ENCODE results near the gene TPD52L1. TPM values are rescaled to one million over a fixed set of nuclear protein-coding genes. Genes with fewer than 3 reads are reported as not detected.
"Not testable (repeated sequence)": the region's sequence is repeated elsewhere in the genome, so short reads cannot be mapped to it uniquely, and the experiment has no call there.

TPD52L1 gene
- total and polyA plus RNA-seq, 2 of the 4 experiments (the other 2 are of a cell fraction), result 10.2 to 13.5 TPM

- H3K79me1 ChIP-seq (ENCODE audit: low read depth in 1 of 2, low read length in 2 of 2); H3K36me3 ChIP-seq (ENCODE audit: control insufficient read depth, insufficient read depth, low read length); DNase-seq; H2BK15ac ChIP-seq (ENCODE audit: low read depth, low read length); H4K5ac ChIP-seq (ENCODE audit: low read depth, low read length); dilution Hi-C loops (cut with HindIII; ENCODE audit: low sequenced_read_pairs, unreplicated experiment); H2AFZ ChIP-seq (replicated peaks; ENCODE audit: low read length, poor library complexity); H3K18ac ChIP-seq (ENCODE audit: low read depth, low read length); H2AK5ac ChIP-seq (ENCODE audit: low read depth, low read length); H3K27ac ChIP-seq (ENCODE audit: insufficient read depth, low read length); H3K23ac ChIP-seq (ENCODE audit: low read depth, low read length); H2BK5ac ChIP-seq (ENCODE audit: low read depth, low read length, poor library complexity, severe bottlenecking); BruUV-seq (replicated peaks); H3K4me2 ChIP-seq (ENCODE audit: low read depth, low read length); H2AK9ac ChIP-seq (replicated peaks; ENCODE audit: low read depth, low read length, poor library complexity); H3K4ac ChIP-seq (ENCODE audit: low read depth, low read length); H3K56ac ChIP-seq (ENCODE audit: extremely low read depth, insufficient read depth, low read length); H3K4me3 ChIP-seq (ENCODE audit: insufficient read depth, low read depth, low read length); H3K14ac ChIP-seq (replicated peaks; ENCODE audit: low read depth, low read length); H3K9me1 ChIP-seq (ENCODE audit: insufficient read depth, low read length); ATAC-seq (ENCODE audit: low read depth); H3K27me3 ChIP-seq (ENCODE audit: control insufficient read depth, insufficient read depth, low read length); H3K9me3 ChIP-seq (ENCODE audit: control insufficient read depth, insufficient read depth, low read length); H4K8ac ChIP-seq (ENCODE audit: low read depth in 2 of 2, low read length in 2 of 2); H4K20me1 ChIP-seq (ENCODE audit: insufficient read depth, low read length); POLR2A ChIA-PET (ENCODE audit: unreplicated experiment); H2BK120ac ChIP-seq (ENCODE audit: low read depth, low read length); H2BK20ac ChIP-seq (ENCODE audit: low read depth, low read length); intact Hi-C loops (cut with micrococcal nuclease); H3K9ac ChIP-seq (ENCODE audit: low read depth, low read length); H4K91ac ChIP-seq (ENCODE audit: insufficient read depth, low read depth, low read length); H3K4me1 ChIP-seq (ENCODE audit: control insufficient read depth, insufficient read depth, low read length): not testable (repeated sequence)
- in situ Hi-C loops (cut with MboI; ENCODE audit: low sequenced_read_pairs), result loop anchor here (25.0 kb wide), 1 partner anchor 599 kb away; no protein-coding TSS in a partner anchor
- 100% methylated on average over 1 of the region's 4 CpGs; no CpG with 5 or more reads in 1 of the 2 experiments for WGBS, 2 experiments (ENCODE audit: extremely low coverage in 2 of 2, insufficient read length in 1 of 2)
- CTCF ChIA-PET, result interaction anchor here (1.2 kb wide), 1 partner anchor 12 kb away, joined by 3 read pairs; no protein-coding TSS in a partner anchor
These were observed 9.8 kb downstream of the TPD52L1 start for GRCh38 chr6:125163339-125163738.

All from IMR-90 (cell line).